Endodermal cell (in vitro differentiated cells): ENCODE data around the gene BRI3BP. TPM values are rescaled to one million over a fixed set of nuclear protein-coding genes. Genes with fewer than 3 reads are reported as not detected.

Experiments used
- DNase-seq: peaks from one replicate; pipeline ENCODE4 v3.0.0-alpha.2; 2017
- H3K27ac ChIP-seq: 2 replicates; pipeline ENCODE4 v1.5.1; 2013; ENCODE audit warnings: mild to moderate bottlenecking, low read depth, low read length, moderate library complexity
- H3K27me3 ChIP-seq: 2 replicates; pipeline ENCODE4 v1.6.1; 2013; ENCODE audit warnings: mild to moderate bottlenecking, low read length, moderate library complexity; ENCODE audit not compliant: insufficient read depth, control insufficient read depth, poor library complexity, severe bottlenecking
- H3K36me3 ChIP-seq: 2 replicates; pipeline ENCODE4 v1.7.0; 2013; ENCODE audit warnings: mild to moderate bottlenecking, low read length, moderate library complexity; ENCODE audit not compliant: control insufficient read depth, insufficient read depth
- H3K4me1 ChIP-seq: one replicate; pipeline ENCODE4 v1.7.0; 2013; ENCODE audit warnings: low read length; ENCODE audit not compliant: control insufficient read depth, insufficient read depth
- H3K4me3 ChIP-seq: 2 replicates; pipeline ENCODE4 v1.5.1; 2013; ENCODE audit warnings: mild to moderate bottlenecking, low read length, moderate library complexity
- H3K9ac ChIP-seq: 2 replicates; pipeline ENCODE4 v1.6.1; 2013; ENCODE audit warnings: mild to moderate bottlenecking, low read length, moderate library complexity; ENCODE audit not compliant: poor library complexity, severe bottlenecking; ENCODE audit errors: extremely low read depth
- H3K9me3 ChIP-seq: 2 replicates; pipeline ENCODE4 v1.6.1; 2013; ENCODE audit warnings: mild to moderate bottlenecking, low read length, moderate library complexity; ENCODE audit not compliant: control insufficient read depth
- H3K27ac Mint-ChIP-seq: 2 replicates; pipeline ENCODE4 v1.8.0; 2020; ENCODE audit warnings: mixed read lengths
- H3K27me3 Mint-ChIP-seq: 2 replicates; pipeline ENCODE4 v1.8.0; 2021; ENCODE audit warnings: mild to moderate bottlenecking, mixed read lengths; ENCODE audit not compliant: insufficient read depth
- H3K36me3 Mint-ChIP-seq: 2 replicates; pipeline ENCODE4 v1.8.0; 2020; ENCODE audit warnings: low read depth, mixed read lengths
- H3K4me1 Mint-ChIP-seq: 2 replicates; pipeline ENCODE4 v1.8.0; 2020; ENCODE audit warnings: mixed read lengths
- H3K4me3 Mint-ChIP-seq: 2 replicates; pipeline ENCODE4 v1.8.0; 2020; ENCODE audit warnings: mild to moderate bottlenecking, moderate library complexity, mixed read lengths
- H3K9me3 Mint-ChIP-seq: 2 replicates; pipeline ENCODE4 v1.8.0; 2020; ENCODE audit warnings: mild to moderate bottlenecking, mixed read lengths
- CTCF ChIP-seq: fragments of 200-600 bp; sonication (generic); conservative IDR thresholded peaks from 2 replicates; pipeline ENCODE4 v1.5.0; 2021; ENCODE audit warnings: antibody characterized with exemption, mild to moderate bottlenecking
- WGBS, 2 experiments: methylation state at CpG; one replicate each; pipeline versions ENCODE4 v1.1.5 to v1.1.7; 2013; ENCODE audit warnings: missing lambda C conversion rate in 2 of 2, mixed read lengths in 1 of 2; ENCODE audit not compliant: insufficient coverage in 1 of 2, insufficient read length in 1 of 2; 5-methylcytosine and 5-hydroxymethylcytosine counted together
- total RNA-seq, 2 donors: library from RNA; stranded (reverse); fragmentation: NEBNext Ultra II Directional in 1 of 2; extraction: Animal tissue kit (Norgen Biotek cat#: 25700) in 1 of 2; gene quantifications; 2 replicates in 1 of 2; 3 replicates in 1 of 2; pipeline ENCODE4 v1.2.1, GENCODE V29; 2021

Gene BRI3BP
- total RNA-seq, 2 donors from 2014 or later: 10.5 to 16.0 TPM

DNA sequence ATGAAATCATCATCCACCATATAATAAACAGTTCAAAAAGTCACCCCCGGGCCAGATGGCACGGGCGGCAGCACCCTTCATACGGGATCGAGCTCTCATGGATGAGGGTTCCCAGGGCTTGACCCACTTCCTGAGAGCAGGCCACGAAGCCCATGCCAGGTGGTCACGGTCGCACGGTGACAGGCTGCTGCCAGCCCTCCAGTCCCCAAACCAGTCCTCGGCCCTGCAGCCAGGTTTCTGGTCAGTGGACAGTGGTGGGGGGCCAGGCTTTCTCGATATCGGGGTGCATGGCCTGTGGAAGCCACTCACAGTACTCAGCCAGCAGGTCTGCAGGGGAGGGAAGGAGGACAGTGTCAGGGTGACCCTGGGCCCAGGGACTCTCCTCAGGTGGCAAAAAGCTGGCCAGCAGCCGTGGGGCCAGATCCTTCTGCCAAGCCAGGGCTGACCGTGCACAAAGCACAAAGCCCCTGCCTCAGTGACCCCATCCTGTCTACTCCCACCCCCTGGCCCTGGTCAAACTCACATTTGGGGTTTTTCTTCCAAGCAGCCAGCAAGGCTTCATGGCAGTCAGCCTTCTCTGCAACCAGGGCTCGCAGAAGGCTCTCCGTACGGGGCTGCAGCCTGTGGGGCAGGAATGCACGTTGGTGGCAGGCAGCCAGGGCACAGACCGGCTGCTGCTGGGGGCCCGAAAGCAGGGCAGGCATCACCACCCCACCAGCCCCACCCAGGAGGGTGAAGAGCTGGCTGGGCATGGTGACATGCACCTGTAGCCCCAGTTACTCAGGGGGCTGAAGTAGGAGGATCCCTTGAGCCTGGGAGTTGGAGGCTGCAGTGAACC is 45.7 kb upstream of the BRI3BP start:
- 92 to 96% methylated on average over 5 to 20 of the region's 20 CpGs for WGBS, 2 experiments
- no peak overlapping the region for H3K27ac Mint-ChIP-seq
- H3K27me3 Mint-ChIP-seq: no peaks in the 10 kb centered on the region
- Histone ChIP-seq H3K4me3 (no peak overlapping the region), H3K36me3 (peaks cover 17% of the 10 kb centered on the region), H3K27me3 (no peaks in the 10 kb centered on the region), H3K27ac (no peak overlapping the region), H3K9ac (no peak overlapping the region), H3K9me3 (no peaks in the 10 kb centered on the region), H3K4me1 (no peaks in the 10 kb centered on the region)
- H3K4me1 Mint-ChIP-seq: no peaks in the 10 kb centered on the region
- DNase-seq: no peak
- H3K9me3 Mint-ChIP-seq: no peaks in the 10 kb centered on the region
- no peak for TF ChIP-seq CTCF
- no peak overlapping the region for H3K4me3 Mint-ChIP-seq
- peaks cover 37% of the 10 kb centered on the region for H3K36me3 Mint-ChIP-seq

- Histone ChIP-seq H3K4me1 (no peaks in the 10 kb centered on the region), H3K9ac (no peak overlapping the region), H3K27ac (no peak overlapping the region), H3K9me3 (no peaks in the 10 kb centered on the region), H3K36me3 (peaks cover 22% of the 10 kb centered on the region), H3K4me3 (no peak overlapping the region), H3K27me3 (no peaks in the 10 kb centered on the region)
- Mint-ChIP-seq H3K4me1 (no peaks in the 10 kb centered on the region), H3K4me3 (no peak overlapping the region), H3K36me3 (peaks cover 39% of the 10 kb centered on the region), H3K27ac (no peak overlapping the region), H3K27me3 (no peaks in the 10 kb centered on the region), H3K9me3 (no peaks in the 10 kb centered on the region)
- TF ChIP-seq CTCF: no peak
- WGBS, 2 experiments: 91 to 93% methylated on average over 8 to 12 of the region's 12 CpGs
- no peak for DNase-seq
Measured at GRCh38 chr12:124949066-124949465, 44.4 kb upstream of the BRI3BP start.

DNA sequence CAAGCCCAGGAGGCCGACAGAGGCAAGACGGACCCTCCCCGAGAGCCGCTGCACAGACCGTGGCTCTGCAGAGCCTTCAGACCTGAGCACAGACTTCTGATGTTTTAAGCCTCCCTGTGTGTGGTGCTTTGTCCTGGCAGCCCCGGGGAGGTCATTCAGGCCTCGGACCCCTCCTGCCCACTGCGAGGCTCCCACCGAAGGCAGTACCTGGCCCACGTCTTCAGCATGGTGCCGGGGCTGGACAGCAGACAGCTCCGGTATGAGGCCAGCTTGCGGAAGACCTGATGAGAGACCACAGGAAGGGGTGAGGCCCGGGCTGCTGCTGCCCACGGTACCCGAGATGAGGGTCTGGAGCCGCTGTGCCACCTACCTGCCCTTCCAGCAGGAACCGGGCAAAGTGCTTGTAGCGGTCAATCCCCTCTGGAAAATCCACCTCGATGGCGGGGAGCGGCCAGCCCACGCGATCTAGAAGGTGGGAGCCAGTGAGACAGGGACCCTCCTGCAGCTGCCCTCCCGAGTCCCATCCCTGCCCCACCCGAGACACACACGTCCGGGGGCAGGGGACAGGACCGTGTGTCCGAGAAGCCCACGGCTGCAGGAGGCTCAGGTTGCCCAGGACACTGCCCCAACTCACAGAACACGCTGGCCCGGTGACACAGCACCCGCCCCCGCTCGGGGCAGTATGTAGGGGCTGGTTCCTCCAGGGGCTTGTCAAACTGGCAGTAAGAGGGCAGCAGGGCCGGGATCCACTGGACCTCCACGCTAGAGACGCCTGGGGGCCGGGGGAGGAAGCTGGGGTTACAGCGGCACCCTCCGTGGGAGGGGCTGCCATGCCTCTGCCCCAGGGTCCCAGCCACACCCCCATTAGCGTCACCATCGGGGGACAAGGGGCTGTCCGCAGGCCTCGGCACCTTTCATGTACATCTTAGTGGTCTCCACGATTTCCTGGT is 43.4 kb upstream of the BRI3BP start:
- Histone ChIP-seq H3K4me3 (no peak overlapping the region), H3K9ac (no peak overlapping the region), H3K9me3 (no peaks in the 10 kb centered on the region), H3K27ac (no peak overlapping the region), H3K4me1 (no peaks in the 10 kb centered on the region), H3K36me3 (peaks cover 26% of the 10 kb centered on the region), H3K27me3 (no peaks in the 10 kb centered on the region)
- 95 to 96% methylated on average over 25 to 47 of the region's 47 CpGs for WGBS, 2 experiments
- Mint-ChIP-seq H3K36me3 (peaks cover 49% of the 10 kb centered on the region), H3K4me1 (no peaks in the 10 kb centered on the region), H3K27me3 (no peaks in the 10 kb centered on the region), H3K4me3 (no peak overlapping the region), H3K9me3 (no peaks in the 10 kb centered on the region), H3K27ac (no peak overlapping the region)
- DNase-seq: no peak
- TF ChIP-seq CTCF: no peak
